ENCODE measurements around the gene NR5A2.

The NR5A2 gene

GRCh38 chr1:199981584-199981983 is 45.9 kb upstream of the NR5A2 start:
- H2AFZ ChIP-seq (ENCODE audit: low read length), result no peak overlapping the region
- H3K4me2 ChIP-seq (ENCODE audit: low read length), result no peak overlapping the region

GRCh38 chr1:199982606-199983005 is 44.9 kb upstream of the NR5A2 start:
- no peaks in the 10 kb centered on the region for H3K9me2 ChIP-seq (ENCODE audit: low read depth, low read length)
- no peak overlapping the region for H2AFZ ChIP-seq (ENCODE audit: low read length)

More at GRCh38 chr1:199981584-199981983, 45.9 kb upstream of the NR5A2 start:
- Histone ChIP-seq H3K4me1 (ENCODE audit: insufficient read depth, low read length, severe bottlenecking) (peaks cover 46% of the 10 kb centered on the region), H3K27me3 (ENCODE audit: insufficient read depth, low read length) (no peaks in the 10 kb centered on the region), H3K9me3 (ENCODE audit: low read length) (no peaks in the 10 kb centered on the region), H3K4me3 (ENCODE audit: low read depth, low read length, poor library complexity, severe bottlenecking) (no peak overlapping the region), H3K36me3 (ENCODE audit: insufficient read depth, low read length) (no peaks in the 10 kb centered on the region), H3K9me2 (ENCODE audit: low read depth, low read length) (no peaks in the 10 kb centered on the region), H3K79me2 (ENCODE audit: insufficient read depth, low read length) (no peaks in the 10 kb centered on the region), H3K9ac (ENCODE audit: low read length) (no peak overlapping the region), H3F3A (ENCODE audit: insufficient read depth, low read length) (no peaks in the 10 kb centered on the region; the same call in 1 of the 2 replicates), H3K27ac (ENCODE audit: low read depth, low read length, poor library complexity, severe bottlenecking) (peak overlapping the region; percentile 96), H4K20me1 (ENCODE audit: insufficient read depth, low read length) (no peaks in the 10 kb centered on the region)
- TF ChIP-seq EZH2 (IDR thresholded peaks at IDR 0.05; ENCODE audit: borderline replicate concordance, low read length), result no peak
- no peak for TF ChIP-seq CTCF (IDR thresholded peaks at IDR 0.05; ENCODE audit: low read length)

GRCh38 chr1:199983531-199983930 is 44.0 kb upstream of the NR5A2 start:
- H3K27me3 ChIP-seq (ENCODE audit: insufficient read depth, low read length), result no peaks in the 10 kb centered on the region
- peak overlapping the region; percentile 11 for H3K27ac ChIP-seq (ENCODE audit: low read depth, low read length, poor library complexity, severe bottlenecking)
- no peak overlapping the region for H3K4me2 ChIP-seq (ENCODE audit: low read length)
- H3K9me2 ChIP-seq (ENCODE audit: low read depth, low read length), result no peaks in the 10 kb centered on the region
- H3K4me3 ChIP-seq (ENCODE audit: low read depth, low read length, poor library complexity, severe bottlenecking), result no peak overlapping the region
- 0 out of 2 replicates have a peak overlapping the region, but pooled peaks have one; percentile 73 for H2AFZ ChIP-seq (ENCODE audit: low read length)
- H3K4me1 ChIP-seq (ENCODE audit: insufficient read depth, low read length, severe bottlenecking), result peaks cover 27% of the 10 kb centered on the region
- no peaks in the 10 kb centered on the region for H3K36me3 ChIP-seq (ENCODE audit: insufficient read depth, low read length)
- no peaks in the 10 kb centered on the region for H4K20me1 ChIP-seq (ENCODE audit: insufficient read depth, low read length)
- no peaks in the 10 kb centered on the region for H3K79me2 ChIP-seq (ENCODE audit: insufficient read depth, low read length)
- H3F3A ChIP-seq (ENCODE audit: insufficient read depth, low read length), result no peaks in the 10 kb centered on the region; the same call in 1 of the 2 replicates
- H3K9ac ChIP-seq (ENCODE audit: low read length), result no peak overlapping the region
- H3K9me3 ChIP-seq (ENCODE audit: low read length), result no peaks in the 10 kb centered on the region
- TF ChIP-seq EZH2 (IDR thresholded peaks at IDR 0.05; ENCODE audit: borderline replicate concordance, low read length) (no peak), CTCF (IDR thresholded peaks at IDR 0.05; ENCODE audit: low read length) (no peak)

More at GRCh38 chr1:199982606-199983005, 44.9 kb upstream of the NR5A2 start:
- Histone ChIP-seq H3K4me3 (ENCODE audit: low read depth, low read length, poor library complexity, severe bottlenecking) (no peak overlapping the region), H3K36me3 (ENCODE audit: insufficient read depth, low read length) (no peaks in the 10 kb centered on the region), H3K4me2 (ENCODE audit: low read length) (no peak overlapping the region), H3K79me2 (ENCODE audit: insufficient read depth, low read length) (no peaks in the 10 kb centered on the region), H3K27me3 (ENCODE audit: insufficient read depth, low read length) (no peaks in the 10 kb centered on the region), H3K27ac (ENCODE audit: low read depth, low read length, poor library complexity, severe bottlenecking) (peak overlapping the region; percentile 58), H3F3A (ENCODE audit: insufficient read depth, low read length) (no peaks in the 10 kb centered on the region; the same call in 1 of the 2 replicates), H3K9me3 (ENCODE audit: low read length) (no peaks in the 10 kb centered on the region), H3K9ac (ENCODE audit: low read length) (no peak overlapping the region), H4K20me1 (ENCODE audit: insufficient read depth, low read length) (no peaks in the 10 kb centered on the region), H3K4me1 (ENCODE audit: insufficient read depth, low read length, severe bottlenecking) (peaks cover 36% of the 10 kb centered on the region)
- TF ChIP-seq EZH2 (IDR thresholded peaks at IDR 0.05; ENCODE audit: borderline replicate concordance, low read length) (no peak), CTCF (IDR thresholded peaks at IDR 0.05; ENCODE audit: low read length) (no peak)

Measured in OCI-LY1 (cell line).